Measurements from ENCODE around the gene ANAPC16. TPM values are rescaled to one million over a fixed set of nuclear protein-coding genes. Genes with fewer than 3 reads are reported as not detected.

The ANAPC16 gene
- total and polyA plus RNA-seq, 8 donors, result 86.0 to 167 (median 152) TPM

GRCh38 chr10:72261784-72262404, 46.1 kb downstream of the ANAPC16 start:
- Histone ChIP-seq H3K36me3 (no peaks in the 10 kb centered on the region), H3K4me3 (peak overlapping the region in 1 of 2 donors; percentile 50), H3K9me3 (no peaks in the 10 kb centered on the region), H3K27ac (peak overlapping the region; percentile 83 to 88), H3K4me1 (peaks cover 16 to 58% of the 10 kb centered on the region in 2 donors), H3K27me3 (no peaks in the 10 kb centered on the region)
- ATAC-seq (no peak), DNase-seq (peak in 1 of 4 donors; percentile 14)
- intact Hi-C loops (cut with DNase I), result no loop called here
- no peak for TF ChIP-seq CTCF (IDR thresholded peaks at IDR 0.05)

- no peaks in the 10 kb centered on the region for H3K27me3 ChIP-seq
- intact Hi-C loops (cut with DNase I), result no loop called here
- no peak overlapping the region for H3K4me3 ChIP-seq
- H3K27ac ChIP-seq, result peak overlapping the region in 1 of 2 donors; percentile 50
- H3K4me1 ChIP-seq, result peaks cover 11 to 46% of the 10 kb centered on the region in 2 donors
- no peaks in the 10 kb centered on the region for H3K36me3 ChIP-seq
- DNase-seq, result peak in 2 of 4 donors; percentile 24 to 75
- peak; percentile 5 for ATAC-seq
- H3K9me3 ChIP-seq, result no peaks in the 10 kb centered on the region
- TF ChIP-seq CTCF (IDR thresholded peaks at IDR 0.05), result no peak
Measured at GRCh38 chr10:72263613-72264241, 47.9 kb downstream of the ANAPC16 start.

- DNase-seq, result no peak
- TF ChIP-seq CTCF (IDR thresholded peaks at IDR 0.05), result no peak
Measured at GRCh38 chr10:72264536-72264935, 48.7 kb downstream of the ANAPC16 start.

GRCh38 chr10:72265508-72265907, 49.7 kb downstream of the ANAPC16 start:
- H3K4me3 ChIP-seq, result no peak overlapping the region
- no peaks in the 10 kb centered on the region for H3K27me3 ChIP-seq
- H3K27ac ChIP-seq, result no peak overlapping the region
- no peaks in the 10 kb centered on the region for H3K9me3 ChIP-seq
- peak in 1 of 4 donors; percentile 31 for DNase-seq
- intact Hi-C loops (cut with DNase I), result no loop called here
- H3K36me3 ChIP-seq, result no peaks in the 10 kb centered on the region
- ATAC-seq, result no peak
- peaks cover under 1 to 29% of the 10 kb centered on the region in 2 donors for H3K4me1 ChIP-seq
- no peak for TF ChIP-seq CTCF (IDR thresholded peaks at IDR 0.05)

More at GRCh38 chr10:72264536-72264935, 48.7 kb downstream of the ANAPC16 start:
- Histone ChIP-seq H3K27ac (no peak overlapping the region), H3K27me3 (no peaks in the 10 kb centered on the region), H3K36me3 (no peaks in the 10 kb centered on the region), H3K4me1 (peaks cover 10 to 39% of the 10 kb centered on the region in 2 donors), H3K9me3 (no peaks in the 10 kb centered on the region), H3K4me3 (no peak overlapping the region)
- no peak for ATAC-seq
- intact Hi-C loops (cut with DNase I), result no loop called here

- no peak for TF ChIP-seq CTCF (IDR thresholded peaks at IDR 0.05)
- Histone ChIP-seq H3K27me3 (no peaks in the 10 kb centered on the region), H3K9me3 (no peaks in the 10 kb centered on the region), H3K4me1 (peaks cover 0 to 22% of the 10 kb centered on the region in 2 donors), H3K27ac (no peak overlapping the region), H3K36me3 (no peaks in the 10 kb centered on the region), H3K4me3 (no peak overlapping the region)
- intact Hi-C loops (cut with DNase I), result no loop called here
- DNase-seq, result peak in 1 of 4 donors; percentile 0
- ATAC-seq, result no peak
Measured at GRCh38 chr10:72265990-72266865, 50.4 kb downstream of the ANAPC16 start.

All from left lung (tissue), 10 donors.